Measurements from ENCODE around the gene MCUB.

MCUB gene

GRCh38 chr4:109730619-109731545, 170.8 kb downstream of the MCUB start:
- no peak for DNase-seq

GRCh38 chr4:109733728-109734127, 173.7 kb downstream of the MCUB start:
- no peak for DNase-seq

- no peak for DNase-seq
Observed at GRCh38 chr4:109735566-109736365, 175.7 kb downstream of the MCUB start.
